ENCODE measurements around the gene TNNT3. TPM values are rescaled to one million over a fixed set of nuclear protein-coding genes. Genes with fewer than 3 reads are reported as not detected.

TNNT3 gene
- total RNA-seq, 1 experiment from 2014 or later, result 0.71 TPM

DNA sequence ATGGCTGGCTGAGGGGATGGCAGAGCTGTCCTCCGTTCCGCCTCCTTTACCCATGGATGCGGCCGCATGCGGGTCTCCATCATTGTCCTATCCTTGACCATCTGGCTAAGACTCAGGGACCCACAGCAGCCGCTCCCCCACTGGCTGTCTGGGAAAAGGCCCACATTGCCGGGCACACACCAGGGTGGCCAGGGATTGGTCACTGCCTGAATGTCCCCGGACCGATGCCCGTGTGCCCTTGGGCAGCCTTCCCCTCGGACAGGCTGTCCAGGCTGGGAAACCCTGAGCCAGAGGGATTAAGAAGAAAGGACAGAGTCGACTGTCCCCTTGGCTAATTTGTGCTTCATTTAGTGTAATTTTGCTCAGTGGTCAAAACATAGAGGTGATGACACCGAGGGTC is 55.7 kb downstream of the TNNT3 start:
- Histone ChIP-seq H3K9me3 (ENCODE audit: control insufficient read depth in 1 of 2, insufficient read depth in 1 of 2, low read depth in 1 of 2, low read length in 2 of 2) (no peaks in the 10 kb centered on the region), H3K4me2 (ENCODE audit: low read length) (no peak overlapping the region), H3K27ac (ENCODE audit: low read depth, low read length) (no peak overlapping the region), H3K79me2 (ENCODE audit: insufficient read depth, low read length) (no peaks in the 10 kb centered on the region), H3K9ac (ENCODE audit: low read length) (no peak overlapping the region), H4K20me1 (ENCODE audit: insufficient read depth) (no peaks in the 10 kb centered on the region), H3K4me3 (replicated peaks in 1 of 2; ENCODE audit: low read depth in 1 of 2, low read length in 2 of 2) (no peak overlapping the region), H3K27me3 (ENCODE audit: insufficient read depth, low read length) (no peaks in the 10 kb centered on the region), H3K4me1 (ENCODE audit: control insufficient read depth in 1 of 2, insufficient read depth in 2 of 2, low read length in 2 of 2) (no peaks in the 10 kb centered on the region), H3K9me2 (ENCODE audit: insufficient read depth) (no peaks in the 10 kb centered on the region), H2AFZ (ENCODE audit: low read depth, low read length, poor library complexity, severe bottlenecking) (no peak overlapping the region), H3K36me3 (ENCODE audit: control insufficient read depth in 1 of 2, insufficient read depth in 2 of 2, low read length in 2 of 2) (no peaks in the 10 kb centered on the region)
- TF ChIP-seq, protein P1, sequence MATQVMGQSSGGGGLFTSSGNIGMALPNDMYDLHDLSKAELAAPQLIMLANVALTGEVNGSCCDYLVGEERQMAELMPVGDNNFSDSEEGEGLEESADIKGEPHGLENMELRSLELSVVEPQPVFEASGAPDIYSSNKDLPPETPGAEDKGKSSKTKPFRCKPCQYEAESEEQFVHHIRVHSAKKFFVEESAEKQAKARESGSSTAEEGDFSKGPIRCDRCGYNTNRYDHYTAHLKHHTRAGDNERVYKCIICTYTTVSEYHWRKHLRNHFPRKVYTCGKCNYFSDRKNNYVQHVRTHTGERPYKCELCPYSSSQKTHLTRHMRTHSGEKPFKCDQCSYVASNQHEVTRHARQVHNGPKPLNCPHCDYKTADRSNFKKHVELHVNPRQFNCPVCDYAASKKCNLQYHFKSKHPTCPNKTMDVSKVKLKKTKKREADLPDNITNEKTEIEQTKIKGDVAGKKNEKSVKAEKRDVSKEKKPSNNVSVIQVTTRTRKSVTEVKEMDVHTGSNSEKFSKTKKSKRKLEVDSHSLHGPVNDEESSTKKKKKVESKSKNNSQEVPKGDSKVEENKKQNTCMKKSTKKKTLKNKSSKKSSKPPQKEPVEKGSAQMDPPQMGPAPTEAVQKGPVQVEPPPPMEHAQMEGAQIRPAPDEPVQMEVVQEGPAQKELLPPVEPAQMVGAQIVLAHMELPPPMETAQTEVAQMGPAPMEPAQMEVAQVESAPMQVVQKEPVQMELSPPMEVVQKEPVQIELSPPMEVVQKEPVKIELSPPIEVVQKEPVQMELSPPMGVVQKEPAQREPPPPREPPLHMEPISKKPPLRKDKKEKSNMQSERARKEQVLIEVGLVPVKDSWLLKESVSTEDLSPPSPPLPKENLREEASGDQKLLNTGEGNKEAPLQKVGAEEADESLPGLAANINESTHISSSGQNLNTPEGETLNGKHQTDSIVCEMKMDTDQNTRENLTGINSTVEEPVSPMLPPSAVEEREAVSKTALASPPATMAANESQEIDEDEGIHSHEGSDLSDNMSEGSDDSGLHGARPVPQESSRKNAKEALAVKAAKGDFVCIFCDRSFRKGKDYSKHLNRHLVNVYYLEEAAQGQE (IDR thresholded peaks at IDR 0.05; ENCODE audit: low read depth), result no peak
- TF ChIP-seq JUND (IDR thresholded peaks at IDR 0.05) (no peak), POLR2AphosphoS5 (IDR thresholded peaks at IDR 0.05; ENCODE audit: low read depth, low read length) (no peak), FOSL1 (IDR thresholded peaks at IDR 0.05; ENCODE audit: low read depth) (no peak), YY1 (IDR thresholded peaks at IDR 0.05; ENCODE audit: extremely low read depth, insufficient replicate concordance, low read depth, low read length) (no peak), RAD21 (IDR thresholded peaks at IDR 0.05; ENCODE audit: low read depth) (no peak), EZH2 (IDR thresholded peaks at IDR 0.05) (no peak), CBX3 (IDR thresholded peaks at IDR 0.05; ENCODE audit: low read depth) (no peak)
- TF ChIP-seq, protein P2, sequence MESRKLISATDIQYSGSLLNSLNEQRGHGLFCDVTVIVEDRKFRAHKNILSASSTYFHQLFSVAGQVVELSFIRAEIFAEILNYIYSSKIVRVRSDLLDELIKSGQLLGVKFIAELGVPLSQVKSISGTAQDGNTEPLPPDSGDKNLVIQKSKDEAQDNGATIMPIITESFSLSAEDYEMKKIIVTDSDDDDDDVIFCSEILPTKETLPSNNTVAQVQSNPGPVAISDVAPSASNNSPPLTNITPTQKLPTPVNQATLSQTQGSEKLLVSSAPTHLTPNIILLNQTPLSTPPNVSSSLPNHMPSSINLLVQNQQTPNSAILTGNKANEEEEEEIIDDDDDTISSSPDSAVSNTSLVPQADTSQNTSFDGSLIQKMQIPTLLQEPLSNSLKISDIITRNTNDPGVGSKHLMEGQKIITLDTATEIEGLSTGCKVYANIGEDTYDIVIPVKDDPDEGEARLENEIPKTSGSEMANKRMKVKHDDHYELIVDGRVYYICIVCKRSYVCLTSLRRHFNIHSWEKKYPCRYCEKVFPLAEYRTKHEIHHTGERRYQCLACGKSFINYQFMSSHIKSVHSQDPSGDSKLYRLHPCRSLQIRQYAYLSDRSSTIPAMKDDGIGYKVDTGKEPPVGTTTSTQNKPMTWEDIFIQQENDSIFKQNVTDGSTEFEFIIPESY (IDR thresholded peaks at IDR 0.05; ENCODE audit: extremely low read depth, insufficient replicate concordance, low read length), result no peak
- TF ChIP-seq, protein P3, sequence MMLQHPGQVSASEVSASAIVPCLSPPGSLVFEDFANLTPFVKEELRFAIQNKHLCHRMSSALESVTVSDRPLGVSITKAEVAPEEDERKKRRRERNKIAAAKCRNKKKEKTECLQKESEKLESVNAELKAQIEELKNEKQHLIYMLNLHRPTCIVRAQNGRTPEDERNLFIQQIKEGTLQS (IDR thresholded peaks at IDR 0.05), result no peak
- no TSS peak for BruUV-seq (replicated peaks)
- intact Hi-C loops (cut with micrococcal nuclease), result no loop called here
- no peak for DNase-seq (ENCODE audit: low read depth, low spot score)
- POLR2A ChIA-PET, result no interaction called here
- no peak for ATAC-seq
- CTCF ChIA-PET, result no interaction called here
- RAD21 ChIA-PET (ENCODE audit: low non-redundant PET in 1 of 2, low total read pairs in 2 of 2, uncharacterized antibody in 2 of 2, unreplicated experiment in 2 of 2), result no interaction called here
